GM19455 (cell line): ENCODE data around the gene SAMD10.
"Not testable (repeated sequence)": the region's sequence is repeated elsewhere in the genome, so short reads cannot be mapped to it uniquely, and the experiment has no call there.

Source experiments
- ATAC-seq: cut with Tn5 transposase; IDR thresholded peaks from one replicate; pipeline ENCODE4 v1.9.1; 2021; ENCODE audit not compliant: unreplicated experiment

The SAMD10 gene

GRCh38 chr20:64003960-64004725 is 24.7 kb upstream of the SAMD10 start:
- ATAC-seq, result no peak

DNA sequence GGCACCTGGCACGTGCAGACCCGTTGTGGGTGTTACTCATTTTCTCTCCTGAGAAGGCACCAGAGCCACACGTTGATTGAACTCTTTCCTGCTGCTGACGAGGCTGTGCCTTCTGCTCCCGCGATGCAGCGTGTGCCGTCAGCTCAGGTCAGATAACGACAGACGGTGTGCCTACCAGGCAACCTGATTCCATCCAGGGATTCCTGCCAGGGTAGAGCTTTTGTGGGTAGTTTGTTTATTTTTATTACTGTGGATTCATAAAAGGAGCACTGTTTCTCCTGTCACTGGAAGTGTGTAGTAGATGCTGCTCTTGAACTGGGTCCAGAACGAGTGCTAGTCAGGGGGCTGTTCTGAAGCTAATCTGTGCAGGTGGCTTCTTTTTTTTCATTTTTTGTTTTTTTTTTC is 22.2 kb upstream of the SAMD10 start:
- ATAC-seq, result no peak

DNA sequence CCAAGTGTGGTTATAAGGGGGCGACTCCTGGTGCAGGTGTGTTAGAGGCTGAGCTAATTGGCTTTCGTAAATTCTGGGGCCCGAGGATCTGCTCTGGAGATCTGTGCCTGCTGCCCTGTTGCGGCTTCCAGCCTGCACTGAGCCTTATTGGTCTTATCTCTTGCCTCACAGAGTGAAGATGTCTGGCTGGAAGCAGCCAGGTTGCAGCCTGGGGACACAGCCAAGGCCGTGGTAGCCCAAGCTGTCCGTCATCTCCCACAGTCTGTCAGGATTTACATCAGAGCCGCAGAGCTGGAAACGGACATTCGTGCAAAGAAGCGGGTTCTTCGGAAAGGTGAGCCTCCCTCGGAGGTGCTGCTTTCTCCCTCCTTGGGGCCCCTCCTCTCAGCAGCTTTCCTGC is 21.5 kb upstream of the SAMD10 start:
- no peak for ATAC-seq

- ATAC-seq, result no peak
These were observed 3.5 kb upstream of the SAMD10 start for GRCh38 chr20:63982937-63983336.

GRCh38 chr20:63980806-63981728 is 1.6 kb upstream of the SAMD10 start, which contains the start of gene PRPF6:
Gene PRPF6 (plus strand): TSS chr20:63981132. CDS start chr20:63981246, 114 bp downstream.
- ATAC-seq, result peak; percentile 40

DNA sequence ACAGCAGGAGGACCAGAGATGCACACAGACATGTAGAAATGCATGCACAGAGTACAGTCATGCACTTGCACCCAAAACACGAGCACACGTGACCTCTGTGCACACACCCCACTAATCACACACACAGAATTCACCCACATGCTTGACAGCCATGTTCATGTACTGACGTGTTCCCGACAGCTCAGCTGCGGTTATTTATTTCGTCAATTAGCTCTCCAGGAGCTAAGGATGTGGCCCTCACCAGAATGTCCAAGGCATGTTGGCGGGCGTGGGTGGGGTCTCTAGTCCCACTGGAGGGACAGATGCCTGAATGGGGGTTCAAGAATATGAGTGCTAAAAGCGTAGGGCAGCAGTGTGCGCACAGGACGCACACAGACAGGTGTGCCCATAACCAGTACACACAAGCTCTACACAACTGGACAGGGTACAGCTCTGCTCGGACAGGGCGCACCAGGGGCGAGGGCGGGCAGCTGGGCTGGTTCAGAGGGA is 919 bp upstream of the SAMD10 start:
- peak; percentile 5 for ATAC-seq

GRCh38 chr20:63979229-63979556 is 249 bp downstream of the SAMD10 start:
- no peak for ATAC-seq

DNA sequence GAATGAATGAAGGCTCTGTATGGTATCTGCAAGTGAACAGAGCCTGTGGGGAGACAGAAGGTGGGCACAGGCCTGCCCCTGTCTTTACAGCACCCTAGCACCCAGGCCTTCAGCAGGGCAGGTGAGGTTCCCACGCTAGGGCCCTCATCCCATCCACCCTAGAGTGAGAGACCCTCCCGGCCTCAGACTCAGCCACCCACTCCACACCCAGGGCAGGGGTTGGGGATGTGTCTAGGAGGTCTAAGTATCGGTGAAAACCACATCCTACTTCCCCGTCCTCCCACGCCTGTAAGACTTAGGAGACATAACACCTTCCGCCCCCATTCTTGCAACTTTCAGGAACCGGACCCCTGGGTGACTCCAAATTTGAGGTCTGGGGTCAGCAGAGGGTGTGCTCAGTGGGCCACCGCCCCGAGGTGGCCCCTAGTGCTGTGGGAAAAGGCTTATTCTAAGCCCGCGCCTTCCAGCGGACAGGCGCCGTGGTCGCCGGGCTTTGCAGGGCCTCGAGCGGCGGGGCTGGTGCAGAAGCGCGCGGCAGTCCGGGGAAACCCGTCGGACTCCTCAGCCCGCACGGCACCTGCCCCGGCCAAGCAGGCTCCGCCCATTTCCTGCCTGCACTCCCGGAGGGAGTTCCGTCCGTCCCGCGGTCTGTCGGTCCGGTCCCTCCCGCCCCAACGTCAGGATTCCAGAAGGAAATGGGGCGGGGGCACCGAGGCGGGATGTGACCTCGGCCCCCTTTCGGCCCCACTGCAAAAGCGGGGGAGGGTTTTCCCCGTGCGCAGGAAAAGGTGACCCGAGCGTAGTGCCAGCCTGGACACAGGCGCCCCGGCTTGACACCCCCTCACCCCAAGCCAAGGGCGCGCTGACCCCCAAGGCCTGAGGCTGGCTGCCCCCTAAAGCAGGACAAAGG is 868 bp downstream of the SAMD10 start:
- peak; percentile 36 for ATAC-seq

- no peak for ATAC-seq
These were observed 1.6 kb downstream of the SAMD10 start for GRCh38 chr20:63977739-63978276.

DNA sequence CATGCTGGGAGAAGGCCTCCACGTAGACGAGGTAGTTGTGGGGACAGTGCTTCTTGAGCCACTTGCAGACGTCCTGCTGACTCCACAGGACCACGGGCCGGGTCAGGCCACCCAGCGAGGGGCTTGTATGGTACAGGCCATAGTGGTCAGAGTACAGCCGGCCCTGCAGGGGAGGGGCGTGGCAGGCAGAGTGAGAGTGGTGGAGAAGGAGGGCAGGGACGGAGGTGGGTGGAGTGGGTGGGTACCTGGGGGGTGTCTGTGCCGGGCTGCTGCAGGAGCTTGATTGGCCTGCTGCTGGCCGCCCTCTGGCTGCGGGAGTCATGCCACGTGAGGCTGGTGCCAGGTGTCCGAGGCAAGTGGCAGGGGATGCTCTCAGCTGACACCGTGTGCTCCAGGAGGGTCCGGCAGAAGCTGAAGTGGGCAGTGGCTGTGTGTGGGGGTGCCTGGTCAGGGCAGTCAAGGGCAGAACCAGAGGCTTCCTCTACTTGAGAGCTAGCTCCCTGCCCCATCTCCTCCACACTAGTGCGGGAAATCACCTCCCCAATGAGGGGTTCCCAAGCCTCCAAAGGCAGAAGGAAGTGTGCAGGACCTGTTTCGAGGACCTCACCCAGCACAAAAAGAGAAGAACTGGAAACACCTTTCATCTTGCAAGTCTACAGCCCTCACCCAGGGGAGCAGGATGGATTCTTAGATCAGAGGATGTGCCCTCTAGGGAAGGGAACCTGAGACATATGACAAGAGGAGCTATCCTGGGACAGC is 2.3 kb downstream of the SAMD10 start:
- no peak for ATAC-seq

- not testable (repeated sequence) for ATAC-seq
These were observed 2.9 kb downstream of the SAMD10 start for GRCh38 chr20:63976511-63976910.

DNA sequence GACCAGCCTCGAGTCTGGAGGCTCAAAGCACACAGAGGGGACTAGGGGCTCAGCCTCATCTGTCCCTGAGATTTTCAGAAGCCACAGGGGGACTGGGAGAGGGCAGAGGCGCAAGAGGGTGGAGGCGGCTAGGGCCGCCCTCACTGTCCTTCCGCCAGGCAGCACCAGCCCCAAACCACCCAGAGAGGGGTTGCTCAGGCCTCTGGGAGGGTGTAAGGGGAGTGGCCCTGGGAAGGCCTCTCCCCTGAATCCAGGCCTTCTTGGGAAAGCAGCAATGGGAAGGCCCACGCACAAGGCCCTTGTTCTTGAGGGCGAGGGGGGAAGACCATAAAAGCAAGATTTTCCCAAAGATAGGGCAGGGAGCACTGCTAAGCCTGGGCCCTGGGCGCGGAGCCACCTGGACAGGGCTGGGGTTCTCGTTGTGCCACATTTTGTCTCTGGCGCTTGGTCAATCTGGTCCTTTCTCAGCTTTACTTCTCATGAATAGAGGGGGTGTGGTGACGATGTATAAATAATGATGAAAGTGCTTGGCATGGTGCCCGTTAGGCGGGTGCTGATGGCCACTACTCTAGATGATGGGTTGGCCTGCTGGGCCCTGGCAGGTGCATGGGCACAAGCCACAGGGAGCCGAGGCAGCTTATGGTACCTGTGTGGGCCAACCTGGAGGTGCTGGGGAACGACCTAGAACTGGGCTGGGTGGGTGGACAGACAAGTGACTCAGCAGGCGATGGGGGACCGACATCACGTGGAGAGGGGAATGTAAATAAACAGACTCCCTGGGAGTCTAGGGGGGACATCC is 4.8 kb downstream of the SAMD10 start:
- no peak for ATAC-seq

GRCh38 chr20:63973636-63974401 is 5.6 kb downstream of the SAMD10 start:
- no peak for ATAC-seq

GRCh38 chr20:63973160-63973479 is 6.3 kb downstream of the SAMD10 start:
- no peak for ATAC-seq

GRCh38 chr20:63972312-63973159 is 6.9 kb downstream of the SAMD10 start:
- ATAC-seq, result no peak

GRCh38 chr20:63971960-63972311 is 7.5 kb downstream of the SAMD10 start:
- ATAC-seq, result not testable (repeated sequence)

GRCh38 chr20:63970714-63971431 is 8.6 kb downstream of the SAMD10 start:
- ATAC-seq, result no peak
